Prostate gland (tissue), 2 donors: ENCODE results near the gene WNK1.

ENCODE experiments used
- CTCF ChIP-seq, 4 experiments: fragments of 200-600 bp in 2 of 4; fragments of 450-650 bp in 2 of 4; sonication (generic) in 2 of 4; IDR thresholded peaks; 1 replicate in 3 of 4; 2 replicates in 1 of 4; pipeline ENCODE4 v1.5.1; 2016 to 2019; ENCODE audit warnings: antibody characterized with exemption in 4 of 4, mild to moderate bottlenecking in 2 of 4, moderate library complexity in 2 of 4
- POLR2A ChIP-seq: fragments of 450-650 bp; IDR thresholded peaks from one replicate; pipeline ENCODE4 v1.6.1; 2016; ENCODE audit warnings: antibody characterized with exemption, mild to moderate bottlenecking

- TF ChIP-seq CTCF (IDR thresholded peaks at IDR 0.05) (no peak), POLR2A (no peak)
These were observed 33.3 kb downstream of the WNK1 start for GRCh38 chr12:785706-786105.
